HL-60 (cell line): Measurements from ENCODE around the gene SERPIND1.

Source experiments
- DNase-seq, 2 experiments: peaks; one replicate each; pipeline ENCODE4 v3.0.0-alpha.2; 2010 to 2020; ENCODE audit warnings: low read depth in 1 of 2, low spot score in 1 of 2
- H3K27ac ChIP-seq: fragments of 250-450 bp; sonication (Bioruptor Pico); replicated peaks from 2 replicates; pipeline ENCODE4 v1.5.1; 2020; ENCODE audit warnings: mild to moderate bottlenecking, moderate library complexity
- H3K27me3 ChIP-seq: fragments of 250-450 bp; sonication (Bioruptor Pico); 2 replicates; pipeline ENCODE4 v1.5.1; 2021; ENCODE audit warnings: mild to moderate bottlenecking, moderate library complexity; ENCODE audit not compliant: insufficient read depth, poor library complexity, severe bottlenecking
- H3K4me3 ChIP-seq: replicated peaks from 2 replicates; pipeline ENCODE4 v1.5.1; 2011; ENCODE audit warnings: mild to moderate bottlenecking, control low read depth, low read length; ENCODE audit not compliant: insufficient read depth
- CTCF ChIP-seq: IDR thresholded peaks from one replicate; pipeline ENCODE4 v1.5.1; 2011; ENCODE audit warnings: low read length, control low read depth, inconsistent platforms; ENCODE audit not compliant: insufficient read depth
- GABPA ChIP-seq: IDR thresholded peaks from 2 replicates; pipeline ENCODE4 v1.6.1; 2012; ENCODE audit warnings: low read depth
- POLR2AphosphoS5 ChIP-seq: IDR thresholded peaks from 2 replicates; pipeline ENCODE4 v1.6.1; 2012; ENCODE audit warnings: low read depth
- REST ChIP-seq: IDR thresholded peaks from 2 replicates; pipeline ENCODE4 v1.6.1; 2012; ENCODE audit warnings: low read depth; ENCODE audit not compliant: insufficient replicate concordance
- SPI1 ChIP-seq: IDR thresholded peaks from 2 replicates; pipeline ENCODE4 v1.6.1; 2012; ENCODE audit warnings: low read depth, mild to moderate bottlenecking, borderline replicate concordance

The SERPIND1 gene

DNA sequence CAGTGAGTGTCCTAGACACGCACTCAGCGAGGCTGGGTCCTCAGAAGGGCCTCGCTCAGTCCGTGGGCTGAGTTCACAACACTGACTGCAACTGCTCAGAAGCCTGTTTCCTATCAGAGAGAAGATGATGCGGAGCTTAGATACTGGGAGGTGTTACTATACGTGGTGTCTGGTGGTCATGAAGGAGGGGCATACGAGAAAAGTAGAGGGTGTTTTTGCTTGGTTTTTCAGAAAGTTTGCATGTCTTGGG is 9.5 kb upstream of the SERPIND1 start:
- Histone ChIP-seq H3K27me3 (no peaks in the 10 kb centered on the region), H3K27ac (no peak overlapping the region), H3K4me3 (no peak overlapping the region)
- no peak for DNase-seq
- TF ChIP-seq REST, result no peak
- TF ChIP-seq POLR2AphosphoS5, result no peak
- no peak for TF ChIP-seq GABPA
- no peak for TF ChIP-seq SPI1
- no peak for TF ChIP-seq CTCF

GRCh38 chr22:20764729-20765128 is 9.2 kb upstream of the SERPIND1 start:
- Histone ChIP-seq H3K4me3 (no peak overlapping the region), H3K27me3 (no peaks in the 10 kb centered on the region), H3K27ac (no peak overlapping the region)
- DNase-seq, result no peak
- TF ChIP-seq GABPA, result no peak
- TF ChIP-seq CTCF, result no peak
- TF ChIP-seq SPI1, result no peak
- TF ChIP-seq POLR2AphosphoS5, result no peak
- no peak for TF ChIP-seq REST

GRCh38 chr22:20765938-20766337 is 8.0 kb upstream of the SERPIND1 start:
- no peak overlapping the region for H3K4me3 ChIP-seq
- no peaks in the 10 kb centered on the region for H3K27me3 ChIP-seq
- H3K27ac ChIP-seq, result no peak overlapping the region
- DNase-seq, result no peak
- TF ChIP-seq REST (no peak), SPI1 (no peak), CTCF (no peak), GABPA (no peak), POLR2AphosphoS5 (no peak)
